NCI-H1105 treated with DMSO at 0.1 percent for 48 hours (cell line): ENCODE data around the gene ZNRF3.
"Not testable (repeated sequence)": the region's sequence is repeated elsewhere in the genome, so short reads cannot be mapped to it uniquely, and the experiment has no call there.

Source experiments
- DNase-seq: peaks from one replicate; lab custom pipeline; 2025; lab: John Stamatoyannopoulos, UW

The ZNRF3 gene

GRCh38 chr22:29039148-29039547 lies 155.8 kb downstream of the ZNRF3 start:
- DNase-seq, result no peak

DNA sequence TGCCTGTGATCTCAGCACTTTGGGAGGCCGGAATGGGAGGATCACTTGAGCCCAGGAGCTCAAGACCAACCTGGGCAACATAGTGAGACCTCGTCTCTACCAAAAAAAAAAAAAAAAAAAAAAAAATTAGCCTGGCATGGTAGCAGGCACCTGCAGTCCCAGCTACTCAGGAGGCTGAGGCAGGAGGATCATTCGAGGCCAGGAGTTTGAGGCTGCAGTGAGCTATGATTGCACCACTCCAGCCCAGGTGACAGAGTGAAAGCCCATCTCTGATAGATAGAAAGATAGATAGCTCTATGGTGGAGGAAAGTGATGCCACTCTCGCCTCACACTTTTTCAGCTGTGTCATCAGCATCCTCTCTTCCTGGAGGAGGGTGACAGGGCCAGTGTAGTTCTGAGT lies 156.3 kb downstream of the ZNRF3 start:
- DNase-seq, result not testable (repeated sequence)

GRCh38 chr22:29040385-29041275 lies 157.3 kb downstream of the ZNRF3 start:
- peak; percentile 62 for DNase-seq

- DNase-seq, result no peak
Observed at GRCh38 chr22:29041408-29041807, 158.0 kb downstream of the ZNRF3 start.

DNA sequence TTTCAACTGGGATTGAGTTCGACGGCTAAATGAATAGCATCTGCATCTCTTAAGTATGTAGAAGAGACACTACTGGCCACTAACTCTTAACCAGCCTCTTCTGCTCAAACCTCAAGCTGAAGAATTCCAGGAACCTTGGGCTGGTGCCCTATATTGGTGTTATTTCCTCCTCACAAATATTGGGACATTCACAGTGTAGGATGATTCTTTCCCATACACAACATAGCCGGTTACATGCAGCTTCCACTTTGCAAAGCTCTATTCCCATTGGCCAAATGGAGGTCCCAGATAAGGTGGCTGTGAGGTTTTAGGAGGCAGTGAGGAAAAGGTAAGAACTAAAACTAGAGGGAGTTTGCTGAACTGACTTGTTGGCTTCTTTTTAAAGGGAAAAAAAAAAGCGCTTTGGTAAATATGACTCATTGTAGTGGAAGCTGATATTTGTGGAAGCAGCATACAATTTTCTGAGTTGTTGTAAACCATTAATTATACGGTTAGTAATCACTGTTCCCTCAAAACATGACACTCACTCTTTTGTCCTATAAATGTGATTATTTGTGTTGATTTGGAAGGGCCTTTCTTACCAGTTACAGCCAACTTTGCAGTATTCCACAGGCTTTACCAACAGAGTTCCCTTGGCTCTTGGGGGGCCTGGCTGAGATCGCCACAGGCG lies 160.7 kb downstream of the ZNRF3 start:
- DNase-seq, result no peak

DNA sequence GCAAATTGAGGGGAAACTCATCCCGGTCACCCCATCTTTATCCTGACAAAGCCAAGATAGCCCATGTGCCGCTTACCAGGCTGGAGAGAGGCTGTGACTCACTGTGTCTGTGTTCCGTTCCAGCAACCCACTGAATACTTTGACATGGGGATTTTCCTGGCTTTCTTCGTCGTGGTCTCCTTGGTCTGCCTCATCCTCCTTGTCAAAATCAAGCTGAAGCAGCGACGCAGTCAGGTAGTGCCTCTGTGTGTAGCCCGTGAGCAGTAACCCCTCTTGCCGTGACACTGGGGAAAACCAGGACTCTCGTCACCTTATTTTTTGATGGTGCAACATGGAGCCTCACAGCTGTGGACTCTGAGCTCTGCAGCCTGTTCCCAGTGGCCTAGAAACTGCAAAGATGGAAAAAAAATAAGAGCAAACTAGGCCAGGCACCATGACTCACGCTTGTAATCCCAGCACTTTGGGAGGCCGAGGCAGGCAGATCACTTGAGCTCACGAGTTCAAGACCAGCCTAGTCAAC lies 161.3 kb downstream of the ZNRF3 start:
- DNase-seq, result no peak

GRCh38 chr22:29048822-29049654 lies 165.7 kb downstream of the ZNRF3 start:
- no peak for DNase-seq

DNA sequence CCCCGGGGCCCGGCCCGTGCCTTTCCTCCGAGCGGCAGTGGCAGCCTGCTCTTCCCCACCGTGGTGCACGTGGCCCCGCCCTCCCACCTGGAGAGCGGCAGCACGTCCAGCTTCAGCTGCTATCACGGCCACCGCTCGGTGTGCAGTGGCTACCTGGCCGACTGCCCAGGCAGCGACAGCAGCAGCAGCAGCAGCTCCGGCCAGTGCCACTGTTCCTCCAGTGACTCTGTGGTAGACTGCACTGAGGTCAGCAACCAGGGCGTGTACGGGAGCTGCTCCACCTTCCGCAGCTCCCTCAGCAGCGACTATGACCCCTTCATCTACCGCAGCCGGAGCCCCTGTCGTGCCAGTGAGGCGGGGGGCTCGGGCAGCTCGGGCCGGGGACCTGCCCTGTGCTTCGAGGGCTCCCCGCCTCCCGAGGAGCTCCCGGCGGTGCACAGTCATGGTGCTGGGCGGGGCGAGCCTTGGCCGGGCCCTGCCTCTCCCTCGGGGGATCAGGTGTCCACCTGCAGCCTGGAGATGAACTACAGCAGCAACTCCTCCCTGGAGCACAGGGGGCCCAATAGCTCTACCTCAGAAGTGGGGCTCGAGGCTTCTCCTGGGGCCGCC lies 166.4 kb downstream of the ZNRF3 start:
- no peak for DNase-seq

- no peak for DNase-seq
Observed at GRCh38 chr22:29050457-29050856, 167.1 kb downstream of the ZNRF3 start.

DNA sequence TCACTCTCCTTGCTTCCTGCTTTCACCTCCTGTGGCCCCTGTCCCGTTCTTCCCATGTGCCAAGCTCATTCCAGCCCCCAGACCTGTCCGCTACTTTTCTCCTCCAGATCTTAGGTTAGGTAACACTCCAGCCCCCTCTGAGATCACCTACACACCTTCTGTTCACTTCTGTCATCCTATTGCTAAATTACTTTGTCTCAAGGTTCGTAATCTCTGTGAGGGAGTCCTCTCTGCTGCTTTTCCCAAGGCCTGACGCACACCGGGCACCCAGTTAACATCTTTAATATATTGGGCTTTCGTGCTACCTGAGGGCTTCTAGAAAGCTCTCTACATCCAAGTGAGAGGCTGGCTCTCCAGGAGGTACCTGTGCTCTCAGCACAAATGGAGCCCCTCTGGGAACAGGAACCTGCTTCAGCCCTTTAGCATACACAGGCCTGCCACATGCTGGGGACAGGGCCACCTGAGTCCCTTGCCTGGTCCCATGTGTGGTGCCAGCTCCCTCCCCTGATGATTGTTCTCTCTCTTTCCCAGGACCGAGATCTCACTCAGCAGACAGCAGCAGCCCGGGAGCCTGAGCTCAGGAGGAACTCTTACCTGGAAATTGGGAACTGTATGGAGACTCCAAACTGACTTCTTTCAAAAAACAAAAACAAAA lies 169.8 kb downstream of the ZNRF3 start:
- no peak for DNase-seq

- DNase-seq, result no peak
Observed at GRCh38 chr22:29054251-29054767, 170.9 kb downstream of the ZNRF3 start.

GRCh38 chr22:29055192-29055830 lies 171.9 kb downstream of the ZNRF3 start:
- no peak for DNase-seq

DNA sequence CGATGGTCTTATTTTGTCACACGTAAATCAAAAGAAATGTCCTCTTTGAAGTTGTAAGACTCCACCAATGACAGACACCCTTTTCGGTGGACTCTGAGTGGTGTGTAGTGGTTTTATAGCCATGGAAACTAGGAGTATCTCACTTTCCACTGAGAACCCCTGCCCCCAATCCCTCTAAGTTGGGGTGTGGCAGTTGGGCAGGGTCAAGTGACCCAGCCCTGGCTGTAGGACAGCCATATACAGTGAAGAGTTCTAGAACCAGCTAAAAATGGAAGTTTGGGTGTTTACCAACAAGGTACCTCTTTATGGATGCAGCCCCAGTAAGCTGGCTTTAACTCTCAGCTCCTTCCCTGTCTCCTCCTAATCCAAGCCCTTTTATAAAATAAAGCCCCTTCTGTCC lies 173.1 kb downstream of the ZNRF3 start:
- DNase-seq, result no peak

DNA sequence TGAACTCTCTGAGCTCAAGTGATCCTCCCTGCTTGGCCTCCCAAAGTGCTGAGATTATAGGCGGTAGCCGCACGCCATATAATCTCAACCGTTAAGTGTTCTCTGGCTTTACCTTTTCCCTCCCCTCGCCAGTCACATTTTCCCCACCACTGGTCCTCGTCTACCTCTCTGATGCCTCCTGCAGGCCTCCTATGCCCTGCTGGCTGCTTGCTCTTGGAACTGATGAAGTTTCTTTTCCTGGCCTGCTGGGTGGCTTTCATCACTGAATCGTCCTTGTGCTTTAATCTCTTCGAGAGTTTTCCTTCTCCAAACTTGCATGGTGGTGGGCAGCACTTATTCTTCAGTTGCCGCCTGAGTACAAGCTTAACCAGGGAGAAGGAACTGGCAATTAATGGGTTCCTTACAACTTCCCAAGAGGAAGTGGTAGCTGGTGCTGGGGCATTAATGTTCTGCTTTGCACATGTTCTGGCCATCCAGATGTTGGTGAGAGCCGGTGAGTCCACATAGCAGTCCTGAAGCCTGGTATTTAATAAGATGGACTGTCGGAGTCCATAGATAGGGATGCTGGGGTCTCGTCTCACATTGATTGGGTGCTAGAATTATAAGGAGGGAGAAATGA lies 177.0 kb downstream of the ZNRF3 start:
- no peak for DNase-seq

DNA sequence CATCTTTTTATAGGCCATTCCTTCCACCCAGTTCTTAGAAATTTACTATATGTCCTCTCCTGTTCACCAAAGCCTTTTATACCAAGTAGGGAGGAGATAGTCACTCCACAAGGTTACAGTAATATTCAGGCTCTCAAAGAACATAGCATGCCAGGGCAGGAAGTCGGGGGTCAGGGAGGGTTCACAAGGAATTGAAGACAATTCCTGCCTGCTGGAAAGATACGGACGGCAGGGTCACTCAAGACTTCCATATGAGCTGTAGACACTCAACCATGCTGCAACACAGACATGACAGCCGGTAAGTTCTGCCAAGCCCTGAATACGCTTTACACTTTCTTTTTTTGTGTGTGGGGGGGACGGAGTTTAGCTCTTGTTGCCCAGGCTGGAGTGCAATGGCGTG lies 177.6 kb downstream of the ZNRF3 start:
- DNase-seq, result no peak

GRCh38 chr22:29061773-29062172 lies 178.4 kb downstream of the ZNRF3 start, which contains the start of gene C22orf31:
TSS of gene C22orf31 (minus strand) at chr22:29061831. CDS start at chr22:29061792, 39 bp downstream.
- no peak for DNase-seq

GRCh38 chr22:29062286-29062821 lies 179.0 kb downstream of the ZNRF3 start:
- DNase-seq, result no peak

DNA sequence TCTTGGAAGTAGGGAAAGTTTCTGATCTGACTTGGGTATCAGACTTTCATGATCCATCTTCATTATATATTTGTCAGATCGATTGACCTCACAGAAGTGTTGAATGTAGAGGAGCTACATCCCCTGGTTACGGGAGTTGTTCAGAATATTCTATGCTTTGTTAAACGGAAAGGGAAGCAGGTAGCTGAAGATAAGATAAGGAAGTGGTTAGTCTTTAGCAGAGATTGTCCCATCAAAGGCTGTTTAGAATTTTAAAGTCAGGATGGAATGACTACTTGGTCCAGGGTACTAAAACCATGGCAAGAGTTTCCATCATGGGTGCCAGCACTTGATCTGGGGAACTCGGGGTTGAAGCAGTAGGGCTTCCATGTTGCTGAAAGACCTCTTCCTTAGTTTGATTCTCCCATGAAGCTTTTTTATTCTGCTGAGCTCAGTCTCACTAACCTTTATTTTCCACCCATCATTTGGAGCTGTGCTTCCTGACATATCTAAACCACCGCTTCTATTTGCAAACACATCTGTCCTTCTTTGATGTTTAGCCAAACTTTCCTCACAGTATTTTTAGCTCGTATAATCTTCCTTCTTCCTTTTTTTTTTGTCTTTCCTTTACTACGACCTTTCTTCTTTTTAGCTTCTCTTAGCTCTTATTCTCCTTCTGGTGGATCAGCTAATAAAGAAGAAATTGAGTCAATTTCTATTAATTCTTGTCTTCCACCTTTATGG lies 182.3 kb downstream of the ZNRF3 start:
- no peak for DNase-seq

DNA sequence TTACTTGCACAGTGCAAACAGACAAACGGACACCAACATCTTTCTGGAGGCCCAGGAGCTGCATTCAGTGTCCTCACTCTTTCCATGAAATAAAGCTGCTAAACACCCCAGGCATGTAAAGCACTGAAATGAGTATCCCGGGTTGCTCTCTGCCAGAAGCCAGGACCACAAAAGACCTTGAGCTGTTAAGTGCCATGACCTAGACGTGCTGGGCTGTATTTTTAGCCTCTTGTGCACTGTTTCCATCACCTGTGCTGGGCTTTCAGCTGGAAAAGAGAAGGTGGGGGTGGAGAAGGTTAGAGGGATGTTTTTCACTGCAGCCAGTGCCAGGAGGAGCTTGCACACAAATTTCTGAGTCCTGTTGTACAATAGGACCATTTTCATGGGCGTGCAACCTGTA lies 186.1 kb downstream of the ZNRF3 start:
- no peak for DNase-seq
